H9 (cell line): ENCODE measurements around the gene RERG. TPM values are rescaled to one million over a fixed set of nuclear protein-coding genes. Genes with fewer than 3 reads are reported as not detected.

Source experiments
- DNase-seq: peaks from one replicate; pipeline ENCODE4 v3.0.0-alpha.2; 2017
- H2AFZ ChIP-seq: one replicate; pipeline ENCODE4 v1.6.1; 2013; ENCODE audit warnings: mild to moderate bottlenecking, low read length, control low read depth, moderate library complexity
- H2AK5ac ChIP-seq: 2 replicates; pipeline ENCODE4 v1.6.1; 2013; ENCODE audit warnings: low read length, control low read depth, mixed read lengths; ENCODE audit not compliant: insufficient read length
- H2BK120ac ChIP-seq: one replicate; pipeline ENCODE4 v1.6.1; 2013; ENCODE audit warnings: low read depth, mild to moderate bottlenecking, low read length, control low read depth, inconsistent platforms; ENCODE audit not compliant: poor library complexity, severe bottlenecking
- H2BK12ac ChIP-seq: 2 replicates; pipeline ENCODE4 v1.6.1; 2013; ENCODE audit warnings: low read length, control low read depth, mixed read lengths, low read depth; ENCODE audit not compliant: insufficient read length
- H2BK15ac ChIP-seq: 2 replicates; pipeline ENCODE4 v1.6.1; 2013; ENCODE audit warnings: low read depth, low read length, control low read depth
- H2BK20ac ChIP-seq: one replicate; pipeline ENCODE4 v1.6.1; 2013; ENCODE audit warnings: low read depth, mild to moderate bottlenecking, low read length, control low read depth, inconsistent platforms; ENCODE audit not compliant: poor library complexity, severe bottlenecking
- H2BK5ac ChIP-seq: 2 replicates; pipeline ENCODE4 v1.6.1; 2013; ENCODE audit warnings: low read length, control low read depth, mixed read lengths; ENCODE audit not compliant: insufficient read length
- H3K14ac ChIP-seq: 2 replicates; pipeline ENCODE4 v1.6.1; 2013; ENCODE audit warnings: low read length, control low read depth; ENCODE audit not compliant: insufficient read depth
- H3K18ac ChIP-seq: 2 replicates; pipeline ENCODE4 v1.6.1; 2013; ENCODE audit warnings: low read depth, mild to moderate bottlenecking, mixed read lengths, low read length, control low read depth; ENCODE audit not compliant: insufficient read length
- H3K23ac ChIP-seq: 2 replicates; pipeline ENCODE4 v1.6.1; 2013; ENCODE audit warnings: low read length, control low read depth, mixed read lengths, low read depth; ENCODE audit not compliant: insufficient read length
- H3K23me2 ChIP-seq: 2 replicates; pipeline ENCODE4 v1.6.1; 2013; ENCODE audit warnings: low read depth, mild to moderate bottlenecking, mixed read lengths, low read length, control low read depth; ENCODE audit not compliant: insufficient read length, poor library complexity, severe bottlenecking
- H3K27ac ChIP-seq: 2 replicates; pipeline ENCODE4 v1.5.1; 2013; ENCODE audit warnings: low read length, control low read depth, mixed read lengths, low read depth; ENCODE audit not compliant: insufficient read length
- H3K27me3 ChIP-seq: 2 replicates; pipeline ENCODE4 v1.6.1; 2013; ENCODE audit warnings: low read length, control low read depth, inconsistent platforms; ENCODE audit not compliant: insufficient read depth
- H3K4ac ChIP-seq: 2 replicates; pipeline ENCODE4 v1.6.1; 2013; ENCODE audit warnings: low read depth, mild to moderate bottlenecking, control low read depth, inconsistent platforms, low read length, moderate library complexity
- H3K4me1 ChIP-seq: 2 replicates; pipeline ENCODE4 v1.6.1; 2013; ENCODE audit warnings: low read length, control low read depth, inconsistent platforms; ENCODE audit not compliant: insufficient read depth
- H3K4me2 ChIP-seq: 2 replicates; pipeline ENCODE4 v1.6.1; 2013; ENCODE audit warnings: low read length, control low read depth, mixed read lengths; ENCODE audit not compliant: insufficient read length, insufficient read depth
- H3K56ac ChIP-seq: 2 replicates; pipeline ENCODE4 v1.6.1; 2013; ENCODE audit warnings: low read depth, mild to moderate bottlenecking, mixed read lengths, low read length, control low read depth; ENCODE audit not compliant: insufficient read length
- H3K79me1 ChIP-seq: 2 replicates; pipeline ENCODE4 v1.6.1; 2013; ENCODE audit warnings: low read depth, mild to moderate bottlenecking, moderate library complexity, low read length, control low read depth, inconsistent platforms; ENCODE audit not compliant: insufficient read depth, poor library complexity, severe bottlenecking
- H3K79me2 ChIP-seq: 2 replicates; pipeline ENCODE4 v1.6.1; 2013; ENCODE audit warnings: low read length, control low read depth, inconsistent platforms; ENCODE audit not compliant: insufficient read depth
- H3K9ac ChIP-seq: 2 replicates; pipeline ENCODE4 v1.6.1; 2013; ENCODE audit warnings: low read length, control low read depth, mixed read lengths; ENCODE audit not compliant: insufficient read length; ENCODE audit errors: extremely low read depth
- H3K9me3 ChIP-seq: one replicate; pipeline ENCODE4 v1.6.1; 2013; ENCODE audit warnings: low read depth, low read length, inconsistent platforms; ENCODE audit not compliant: control insufficient read depth
- H3T11ph ChIP-seq: one replicate; pipeline ENCODE4 v1.6.1; 2013; ENCODE audit warnings: mild to moderate bottlenecking, low read length, control low read depth, inconsistent platforms
- H4K20me1 ChIP-seq: one replicate; pipeline ENCODE4 v1.6.1; 2013; ENCODE audit not compliant: control insufficient read depth, insufficient read length, insufficient read depth
- H4K5ac ChIP-seq: 2 replicates; pipeline ENCODE4 v1.6.1; 2013; ENCODE audit warnings: low read depth, mild to moderate bottlenecking, mixed read lengths, low read length, control low read depth; ENCODE audit not compliant: insufficient read length
- H4K8ac ChIP-seq: replicated peaks from 2 replicates; pipeline ENCODE4 v1.6.1; 2013; ENCODE audit warnings: low read length, control low read depth, mixed read lengths, low read depth; ENCODE audit not compliant: insufficient read length
- H4K91ac ChIP-seq: 2 replicates; pipeline ENCODE4 v1.6.1; 2013; ENCODE audit warnings: low read depth, mild to moderate bottlenecking, moderate library complexity, mixed read lengths, low read length, control low read depth; ENCODE audit not compliant: insufficient read length
- H3K27ac Mint-ChIP-seq, 3 experiments: 2 replicates in 2 of 3; 3 replicates in 1 of 3; pipeline ENCODE4 v1.8.0; 2020 to 2021; ENCODE audit warnings: mixed read lengths in 3 of 3, mild to moderate bottlenecking in 1 of 3, moderate library complexity in 1 of 3
- H3K27me3 Mint-ChIP-seq: 2 replicates; pipeline ENCODE4 v1.8.0; 2021; ENCODE audit warnings: low read depth, mild to moderate bottlenecking, moderate library complexity, mixed read lengths
- H3K36me3 Mint-ChIP-seq, 3 experiments: 2 replicates in 2 of 3; 3 replicates in 1 of 3; pipeline ENCODE4 v1.8.0; 2020 to 2021; ENCODE audit warnings: low read depth in 3 of 3, mixed read lengths in 3 of 3; ENCODE audit not compliant: insufficient read depth in 1 of 3
- H3K4me1 Mint-ChIP-seq, 2 experiments: 2 replicates each; pipeline ENCODE4 v1.8.0; 2020; ENCODE audit warnings: mixed read lengths in 2 of 2
- H3K4me3 Mint-ChIP-seq, 2 experiments: 2 replicates in 1 of 2; 3 replicates in 1 of 2; pipeline ENCODE4 v1.8.0; 2020 to 2021; ENCODE audit warnings: mild to moderate bottlenecking in 2 of 2, mixed read lengths in 2 of 2, moderate library complexity in 1 of 2
- H3K9me3 Mint-ChIP-seq, 2 experiments: 2 replicates in 1 of 2; 3 replicates in 1 of 2; pipeline ENCODE4 v1.8.0; 2020; ENCODE audit warnings: mild to moderate bottlenecking in 2 of 2, mixed read lengths in 2 of 2, moderate library complexity in 1 of 2
- WGBS: extraction: QIAGEN DNeasy Blood & Tissue Kit; methylation state at CpG from one replicate; pipeline ENCODE4 v1.1.7; 2013; ENCODE audit warnings: missing lambda C conversion rate, low lambda C conversion rate, mixed read lengths; ENCODE audit not compliant: insufficient read length; ENCODE audit errors: extremely low coverage; 5-methylcytosine and 5-hydroxymethylcytosine counted together
- total RNA-seq: library from RNA; stranded (reverse); gene quantifications from 2 replicates; pipeline ENCODE4 v1.2.1, GENCODE V29; 2021
- TF ChIP-seq, protein P1 (sequence below): fragments of 200-600 bp; sonication (generic); conservative IDR thresholded peaks from 3 replicates; pipeline ENCODE4 v1.8.0; 2021; ENCODE audit warnings: antibody characterized with exemption, mild to moderate bottlenecking

RERG gene
- total RNA-seq, 1 experiment from 2014 or later: not detected

- Histone ChIP-seq H3K27me3 (peaks cover 4% of the 10 kb centered on the region; the same call in 1 of the 2 replicates), H2BK5ac (no peak overlapping the region), H3T11ph (no peak overlapping the region), H3K23ac (no peak overlapping the region), H3K9me3 (no peaks in the 10 kb centered on the region), H3K4me1 (peaks cover 4% of the 10 kb centered on the region; the same call in 1 of the 2 replicates), H4K91ac (no peak overlapping the region), H3K56ac (no peak overlapping the region), H2BK12ac (no peak overlapping the region), H3K18ac (no peak overlapping the region), H2BK15ac (no peak overlapping the region), H2AFZ (no peak overlapping the region), H4K5ac (no peak overlapping the region), H3K9ac (no peak overlapping the region), H4K20me1 (no peaks in the 10 kb centered on the region), H3K4me2 (peak overlapping the region; percentile 84), H3K14ac (no peak overlapping the region), H3K4ac (no peak overlapping the region), H3K27ac (no peak overlapping the region), H3K79me1 (no peaks in the 10 kb centered on the region), H2BK20ac (no peak overlapping the region), H2AK5ac (no peak overlapping the region), H3K79me2 (no peaks in the 10 kb centered on the region), H3K23me2 (peaks cover 5% of the 10 kb centered on the region), H4K8ac (no peak overlapping the region), H2BK120ac (no peak overlapping the region)
- Mint-ChIP-seq H3K27me3 (peaks cover 36% of the 10 kb centered on the region), H3K27ac (no peak overlapping the region), H3K9me3 (no peaks in the 10 kb centered on the region), H3K4me3 (peak overlapping the region; percentile 68 to 79; a peak in 3 of 5 replicates), H3K36me3 (no peaks in the 10 kb centered on the region), H3K4me1 (peaks cover 6 to 10% of the 10 kb centered on the region in 2 experiments)
- WGBS: no CpG with 5 or more reads among the region's 4 CpGs
- TF ChIP-seq, protein P1, sequence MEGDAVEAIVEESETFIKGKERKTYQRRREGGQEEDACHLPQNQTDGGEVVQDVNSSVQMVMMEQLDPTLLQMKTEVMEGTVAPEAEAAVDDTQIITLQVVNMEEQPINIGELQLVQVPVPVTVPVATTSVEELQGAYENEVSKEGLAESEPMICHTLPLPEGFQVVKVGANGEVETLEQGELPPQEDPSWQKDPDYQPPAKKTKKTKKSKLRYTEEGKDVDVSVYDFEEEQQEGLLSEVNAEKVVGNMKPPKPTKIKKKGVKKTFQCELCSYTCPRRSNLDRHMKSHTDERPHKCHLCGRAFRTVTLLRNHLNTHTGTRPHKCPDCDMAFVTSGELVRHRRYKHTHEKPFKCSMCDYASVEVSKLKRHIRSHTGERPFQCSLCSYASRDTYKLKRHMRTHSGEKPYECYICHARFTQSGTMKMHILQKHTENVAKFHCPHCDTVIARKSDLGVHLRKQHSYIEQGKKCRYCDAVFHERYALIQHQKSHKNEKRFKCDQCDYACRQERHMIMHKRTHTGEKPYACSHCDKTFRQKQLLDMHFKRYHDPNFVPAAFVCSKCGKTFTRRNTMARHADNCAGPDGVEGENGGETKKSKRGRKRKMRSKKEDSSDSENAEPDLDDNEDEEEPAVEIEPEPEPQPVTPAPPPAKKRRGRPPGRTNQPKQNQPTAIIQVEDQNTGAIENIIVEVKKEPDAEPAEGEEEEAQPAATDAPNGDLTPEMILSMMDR: no peak
- DNase-seq: no peak
These were observed 766 bp downstream of the RERG start for GRCh38 chr12:15220451-15220850.
